T-helper 2 cell treated with Interferon-gamma antibody and Interleukin-4, amounts not matched to agents 5 μg/mL and 100 μg/mL, for 36 hours (primary cell): ENCODE measurements around the gene FAM222B.
"Not testable (repeated sequence)": the region's sequence is repeated elsewhere in the genome, so short reads cannot be mapped to it uniquely, and the experiment has no call there.

Experiments used
- DNase-seq: peaks from one replicate; pipeline ENCODE4 v3.0.0; 2021; ENCODE audit warnings: low spot score
- H3K27ac Mint-ChIP-seq: one replicate; pipeline ENCODE4 v1.8.0; 2021; ENCODE audit warnings: mild to moderate bottlenecking, mixed read lengths
- H3K27me3 Mint-ChIP-seq: one replicate; pipeline ENCODE4 v1.8.0; 2021; ENCODE audit warnings: low read depth, mixed read lengths
- H3K36me3 Mint-ChIP-seq: one replicate; pipeline ENCODE4 v1.8.0; 2021; ENCODE audit warnings: low read depth, mixed read lengths
- H3K4me1 Mint-ChIP-seq: one replicate; pipeline ENCODE4 v1.8.0; 2021; ENCODE audit warnings: low read depth, mixed read lengths
- H3K4me3 Mint-ChIP-seq: one replicate; pipeline ENCODE4 v1.8.0; 2022; ENCODE audit warnings: mild to moderate bottlenecking, moderate library complexity, mixed read lengths
- H3K9me3 Mint-ChIP-seq: one replicate; pipeline ENCODE4 v1.8.0; 2021; ENCODE audit warnings: mixed read lengths

FAM222B gene

DNA sequence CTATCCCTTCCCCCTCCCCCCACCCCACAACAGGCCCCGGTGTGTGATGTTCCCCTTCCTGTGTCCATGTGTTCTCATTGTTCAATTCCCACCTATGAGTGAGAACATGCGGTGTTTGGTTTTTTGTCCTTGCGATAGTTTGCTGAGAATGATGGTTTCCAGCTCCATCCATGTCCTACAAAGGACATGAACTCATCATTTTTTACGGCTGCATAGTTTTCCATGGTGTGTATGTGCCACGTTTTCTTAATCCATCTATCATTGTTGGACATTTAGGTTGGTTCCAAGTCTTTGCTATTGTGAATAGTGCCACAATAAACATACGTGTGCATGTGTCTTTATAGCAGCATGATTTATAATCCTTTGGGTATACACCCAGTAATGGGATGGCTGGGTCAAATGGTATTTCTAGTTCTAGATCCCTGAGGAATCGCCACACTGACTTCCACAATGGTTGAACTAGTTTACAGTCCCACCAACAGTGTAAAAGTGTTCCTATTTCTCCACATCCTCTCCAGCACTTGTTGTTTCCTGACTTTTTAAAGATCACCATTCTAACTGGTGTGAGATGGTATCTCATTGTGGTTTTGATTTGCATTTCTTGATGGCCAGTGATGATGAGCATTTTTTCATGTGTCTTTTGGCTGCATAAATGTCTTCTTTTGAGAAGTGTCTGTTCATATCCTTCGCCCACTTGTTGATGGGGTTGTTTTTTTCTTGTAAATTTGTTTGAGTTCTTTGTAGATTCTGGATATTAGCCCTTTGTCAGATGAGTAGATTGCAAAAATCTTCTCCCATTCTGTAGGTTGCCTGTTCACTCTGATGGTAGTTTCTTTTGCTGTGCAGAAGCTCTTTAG, 106.4 kb downstream of the FAM222B start:
- H3K9me3 Mint-ChIP-seq, H3K4me3 Mint-ChIP-seq: not testable (repeated sequence)

DNA sequence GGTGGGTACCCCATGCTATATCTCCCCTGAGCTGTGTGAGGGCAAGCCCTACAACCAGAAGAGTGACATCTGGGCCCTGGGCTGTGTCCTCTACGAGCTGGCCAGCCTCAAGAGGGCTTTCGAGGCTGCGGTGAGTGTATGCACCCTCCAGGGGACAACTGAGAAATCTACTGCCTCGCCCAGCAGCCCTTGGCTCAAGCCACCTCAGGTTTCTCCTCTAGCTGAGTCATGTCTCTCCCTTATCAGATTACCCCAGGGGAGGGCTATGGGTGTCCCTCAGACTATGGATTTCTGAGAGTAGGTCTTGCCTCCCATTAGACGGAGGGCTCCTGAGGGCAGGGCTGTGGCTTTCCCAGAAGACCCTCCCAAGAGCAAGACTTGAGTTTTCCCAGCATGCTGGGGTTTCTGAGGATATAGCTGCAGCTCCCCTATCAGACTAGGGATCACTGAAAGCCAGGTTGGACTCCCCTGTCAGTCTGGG, 107.3 kb downstream of the FAM222B start:
- Mint-ChIP-seq H3K36me3 (peaks cover 15% of the 10 kb centered on the region), H3K27ac (no peak overlapping the region), H3K27me3 (no peaks in the 10 kb centered on the region), H3K4me3 (no peak overlapping the region), H3K4me1 (peaks cover 14% of the 10 kb centered on the region), H3K9me3 (peaks cover 3% of the 10 kb centered on the region)
- no peak for DNase-seq

More for the DNA sequence above, 106.4 kb downstream of the FAM222B start:
- Mint-ChIP-seq H3K36me3 (peaks cover 15% of the 10 kb centered on the region), H3K4me1 (peaks cover 14% of the 10 kb centered on the region)
- DNase-seq, H3K27me3 Mint-ChIP-seq, H3K27ac Mint-ChIP-seq: not testable (repeated sequence)

DNA sequence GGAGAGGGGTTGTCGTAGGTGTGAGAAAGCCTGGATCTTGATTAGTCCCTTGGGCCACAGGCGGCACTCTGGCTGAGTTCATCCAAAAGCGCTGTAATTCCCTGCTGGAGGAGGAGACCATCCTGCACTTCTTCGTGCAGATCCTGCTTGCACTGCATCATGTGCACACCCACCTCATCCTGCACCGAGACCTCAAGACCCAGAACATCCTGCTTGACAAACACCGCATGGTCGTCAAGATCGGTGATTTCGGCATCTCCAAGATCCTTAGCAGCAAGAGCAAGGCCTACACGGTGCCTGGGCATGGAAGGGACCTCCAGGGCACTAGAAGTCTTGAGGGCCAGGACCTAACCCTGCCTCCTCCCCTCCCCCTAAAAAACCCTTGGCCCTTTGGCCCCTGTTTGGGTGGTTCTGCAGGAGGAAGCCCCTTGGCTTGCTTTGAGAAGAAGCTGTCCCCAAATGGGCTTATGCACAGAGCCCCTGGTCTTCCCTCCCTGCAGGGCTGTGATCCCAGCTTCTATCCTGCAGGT, 107.8 kb downstream of the FAM222B start:
- DNase-seq, result no peak
- H3K9me3 Mint-ChIP-seq, result peaks cover 3% of the 10 kb centered on the region
- H3K36me3 Mint-ChIP-seq, result peaks cover 14% of the 10 kb centered on the region

DNA sequence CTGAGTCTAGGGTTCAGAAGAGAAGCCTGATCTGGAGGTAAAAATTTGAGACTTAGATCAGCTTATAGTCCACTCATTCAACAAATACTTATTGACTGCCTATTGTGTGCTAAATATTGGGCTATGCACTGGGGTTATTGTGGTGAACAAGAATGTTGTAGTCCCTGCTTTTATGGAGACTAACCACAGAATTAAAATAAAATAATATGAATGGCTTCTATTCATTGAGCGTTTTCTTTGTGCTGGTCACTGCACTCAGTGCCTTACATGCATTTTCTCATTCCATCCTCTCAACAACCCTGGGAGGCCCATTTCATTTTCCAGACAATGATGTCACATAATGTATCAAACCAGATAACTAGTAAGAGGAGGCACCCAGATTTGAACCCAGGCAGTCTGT, 109.2 kb downstream of the FAM222B start:
- no peak for DNase-seq
- H3K4me1 Mint-ChIP-seq, result peaks cover 14% of the 10 kb centered on the region

More for the DNA sequence above, 107.8 kb downstream of the FAM222B start:
- Mint-ChIP-seq H3K27ac (no peak overlapping the region), H3K4me1 (peaks cover 16% of the 10 kb centered on the region), H3K27me3 (no peaks in the 10 kb centered on the region), H3K4me3 (no peak overlapping the region)

DNA sequence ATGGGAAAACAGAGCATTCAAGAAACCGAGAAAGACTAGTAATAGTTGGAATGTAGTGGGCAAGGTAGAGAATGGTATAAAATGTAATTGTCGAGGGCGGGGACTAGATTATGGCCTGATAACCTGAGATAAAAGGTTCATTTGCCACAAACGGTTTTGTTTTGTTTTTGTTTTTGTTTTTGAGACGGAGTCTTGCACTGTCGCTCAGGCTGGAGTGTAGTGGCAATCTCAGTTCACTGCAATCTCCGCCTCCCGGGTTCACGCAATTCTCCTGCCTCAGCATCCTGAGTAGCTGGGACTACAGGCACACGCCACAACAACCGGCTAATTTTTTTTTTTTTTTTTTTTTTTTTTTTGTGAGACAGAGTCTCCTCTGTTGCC, 112.7 kb downstream of the FAM222B start:
- Mint-ChIP-seq H3K4me3 (no peak overlapping the region), H3K27ac (peak overlapping the region; percentile 47), H3K9me3 (no peaks in the 10 kb centered on the region), H3K36me3 (peaks cover 5% of the 10 kb centered on the region), H3K4me1 (peaks cover 26% of the 10 kb centered on the region), H3K27me3 (no peaks in the 10 kb centered on the region)
- no peak for DNase-seq

More for the DNA sequence above, 109.2 kb downstream of the FAM222B start:
- Mint-ChIP-seq H3K27me3 (no peaks in the 10 kb centered on the region), H3K9me3 (peaks cover 3% of the 10 kb centered on the region), H3K27ac (no peak overlapping the region), H3K36me3 (peaks cover 6% of the 10 kb centered on the region), H3K4me3 (no peak overlapping the region)

DNA sequence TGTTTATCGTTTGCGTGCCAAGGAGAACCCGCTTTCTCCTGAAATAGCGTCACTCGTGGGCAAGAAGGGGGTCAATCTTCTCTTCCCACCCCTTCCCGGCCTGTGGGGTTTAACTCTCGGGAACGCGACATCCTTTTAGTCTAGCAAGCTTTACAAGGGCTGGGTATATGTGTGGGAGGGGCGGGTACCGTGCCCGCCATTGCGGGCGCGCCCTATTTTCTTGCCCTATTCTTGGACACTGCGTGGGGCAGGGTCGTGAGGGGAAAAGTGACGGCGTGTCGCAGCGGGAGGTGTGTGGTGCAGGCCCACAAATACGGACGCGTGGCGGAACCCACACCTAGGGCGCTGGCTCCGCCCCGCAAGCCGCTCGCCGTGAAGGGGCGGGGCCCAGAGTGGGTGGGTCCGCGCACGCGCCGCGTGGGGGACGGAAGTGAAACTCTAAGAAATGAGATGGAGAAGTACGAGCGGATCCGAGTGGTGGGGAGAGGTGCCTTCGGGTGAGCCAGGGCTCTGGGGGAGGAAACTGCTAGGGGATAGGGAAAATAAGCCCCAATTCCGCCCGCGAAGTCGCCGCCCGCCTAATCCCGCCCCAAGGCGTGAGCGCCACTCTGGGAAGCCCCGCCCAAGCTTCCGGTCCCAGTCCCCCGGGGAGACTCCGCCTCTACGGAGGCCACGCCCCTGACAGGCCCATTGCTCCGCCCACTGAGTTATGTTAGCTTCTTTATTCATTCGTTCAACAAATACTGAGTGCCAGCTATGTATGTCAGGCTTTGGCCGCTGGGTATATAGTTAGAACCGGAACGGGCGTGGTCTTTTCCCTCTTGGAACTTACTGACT, 114.0 kb downstream of the FAM222B start, which contains the start of gene NEK8:
TSS of gene NEK8 (plus strand) at position 425 of the 837 bp plus-strand sequence. CDS start at position 451, 26 bp downstream.
- H3K27ac Mint-ChIP-seq, result peak within 1 kb of the TSS; percentile 98
- DNase-seq, result peak; percentile 95
- peaks cover 15% of the 10 kb centered on the region for H3K36me3 Mint-ChIP-seq
- peak within 1 kb of the TSS; percentile 98 for H3K4me3 Mint-ChIP-seq
- H3K4me1 Mint-ChIP-seq, result peaks cover 35% of the 10 kb centered on the region
- H3K9me3 Mint-ChIP-seq, result no peaks in the 10 kb centered on the region
- no peaks in the 10 kb centered on the region for H3K27me3 Mint-ChIP-seq

DNA sequence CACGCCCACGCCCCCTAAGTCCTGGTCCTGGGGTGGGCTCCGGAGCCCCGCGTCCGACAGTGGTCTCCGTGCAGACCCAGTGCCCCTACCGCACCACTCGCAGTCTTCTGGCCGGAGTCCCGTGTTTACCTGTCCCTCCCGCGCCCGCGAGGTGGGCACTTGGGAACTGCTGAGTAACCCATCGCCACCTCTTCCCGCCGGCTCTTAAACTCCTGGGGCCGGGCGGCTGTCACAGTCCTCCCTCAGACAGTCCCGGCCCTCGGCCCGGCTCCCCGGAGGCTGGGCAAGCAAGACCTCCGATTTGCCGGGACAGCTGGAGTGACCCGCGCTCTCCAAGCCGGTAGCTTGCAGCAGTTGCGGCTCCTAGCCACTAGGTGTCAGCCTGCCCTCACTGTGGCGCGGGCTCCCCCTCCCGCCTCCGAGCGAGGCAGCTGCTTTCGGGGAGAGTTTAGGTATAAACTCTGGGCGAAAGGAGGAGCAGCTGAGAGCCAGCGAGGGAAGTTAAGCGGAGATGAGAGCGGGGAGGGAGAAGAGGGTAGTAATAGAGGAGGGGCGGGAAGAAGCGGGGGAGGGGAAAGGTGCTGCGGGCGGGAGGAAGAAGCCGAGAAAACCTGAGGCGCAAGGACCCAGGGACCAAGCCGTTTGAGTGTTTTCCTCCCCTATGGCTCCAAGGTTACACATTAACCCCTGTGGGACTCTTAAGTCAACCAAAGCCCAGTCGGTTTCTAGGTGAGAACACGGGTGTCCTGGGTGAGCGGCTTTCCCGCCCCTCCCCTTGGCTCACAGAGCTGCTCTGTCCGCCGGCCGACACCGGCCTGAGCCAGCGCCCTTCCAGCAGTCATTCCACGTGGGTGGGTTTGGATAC, 115.7 kb downstream of the FAM222B start:
- Mint-ChIP-seq H3K4me1 (peaks cover 42% of the 10 kb centered on the region), H3K36me3 (peaks cover 30% of the 10 kb centered on the region), H3K4me3 (peak overlapping the region; percentile 98), H3K9me3 (no peaks in the 10 kb centered on the region), H3K27me3 (no peaks in the 10 kb centered on the region), H3K27ac (peak overlapping the region; percentile 98)
- peak; percentile 93 for DNase-seq

DNA sequence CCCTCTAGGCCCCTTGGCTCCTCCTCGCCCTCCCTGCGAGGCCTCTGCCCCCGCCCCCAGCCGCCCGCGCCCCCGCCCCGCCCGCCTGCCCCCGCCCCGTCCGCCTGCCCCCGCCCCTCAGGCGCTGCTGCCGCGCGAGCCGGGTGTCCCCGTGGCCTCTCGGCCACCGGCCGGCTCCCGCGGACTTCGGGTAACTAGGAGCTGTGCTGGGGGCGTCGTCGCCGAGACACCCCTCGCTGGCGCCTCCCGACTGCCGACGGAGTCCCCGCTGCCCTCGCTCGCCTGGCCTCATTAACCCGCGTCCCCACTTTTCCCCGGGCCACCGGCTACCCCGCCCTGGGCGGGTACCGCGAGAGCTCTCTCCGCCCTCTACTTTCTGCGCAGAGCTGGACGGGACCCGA, 116.4 kb downstream of the FAM222B start, which contains the start of gene TLCD1:
TSS of gene TLCD1 (minus strand) at position 8 of the 401 bp plus-strand sequence. CDS start 136 bp downstream, outside the sequence.
- no peaks in the 10 kb centered on the region for H3K9me3 Mint-ChIP-seq
- H3K4me3 Mint-ChIP-seq, result peak within 1 kb of the TSS; percentile 98
- no peaks in the 10 kb centered on the region for H3K27me3 Mint-ChIP-seq
- peaks cover 34% of the 10 kb centered on the region for H3K36me3 Mint-ChIP-seq
- DNase-seq, result peak; percentile 82
- H3K27ac Mint-ChIP-seq, result peak within 1 kb of the TSS; percentile 98
- H3K4me1 Mint-ChIP-seq, result peaks cover 45% of the 10 kb centered on the region

DNA sequence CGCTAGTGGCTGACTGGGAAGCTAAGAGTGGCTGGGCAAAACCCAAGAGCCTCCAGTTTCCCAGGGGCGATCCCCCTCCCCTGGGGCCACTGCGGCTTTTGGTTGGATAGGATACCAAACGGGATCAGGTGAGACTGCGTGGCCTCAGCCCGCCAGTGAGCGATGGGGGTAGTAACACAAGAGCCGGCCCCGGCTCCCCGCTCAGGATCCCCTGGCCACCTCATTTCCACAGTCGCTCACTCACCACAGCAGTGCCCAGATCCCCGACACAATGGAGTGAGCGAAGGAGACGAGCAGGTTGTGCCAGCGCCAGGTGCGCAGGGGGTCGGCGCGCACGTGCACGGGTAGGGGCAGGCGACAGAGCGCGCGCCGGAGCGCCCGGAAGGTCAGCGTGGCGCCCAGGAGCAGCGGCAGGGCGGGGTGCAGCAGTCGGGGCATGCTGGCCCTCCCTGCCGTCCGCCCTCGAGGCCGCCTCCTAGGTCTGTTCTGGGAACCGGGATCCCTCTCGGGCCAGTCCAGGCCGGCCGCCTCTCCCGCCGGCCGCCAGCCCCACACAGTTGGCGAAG, 116.8 kb downstream of the FAM222B start:
- Mint-ChIP-seq H3K27me3 (no peaks in the 10 kb centered on the region), H3K9me3 (no peaks in the 10 kb centered on the region), H3K4me3 (peak overlapping the region; percentile 88), H3K27ac (peak overlapping the region; percentile 85), H3K36me3 (peaks cover 39% of the 10 kb centered on the region), H3K4me1 (peaks cover 47% of the 10 kb centered on the region)
- DNase-seq, result no peak

DNA sequence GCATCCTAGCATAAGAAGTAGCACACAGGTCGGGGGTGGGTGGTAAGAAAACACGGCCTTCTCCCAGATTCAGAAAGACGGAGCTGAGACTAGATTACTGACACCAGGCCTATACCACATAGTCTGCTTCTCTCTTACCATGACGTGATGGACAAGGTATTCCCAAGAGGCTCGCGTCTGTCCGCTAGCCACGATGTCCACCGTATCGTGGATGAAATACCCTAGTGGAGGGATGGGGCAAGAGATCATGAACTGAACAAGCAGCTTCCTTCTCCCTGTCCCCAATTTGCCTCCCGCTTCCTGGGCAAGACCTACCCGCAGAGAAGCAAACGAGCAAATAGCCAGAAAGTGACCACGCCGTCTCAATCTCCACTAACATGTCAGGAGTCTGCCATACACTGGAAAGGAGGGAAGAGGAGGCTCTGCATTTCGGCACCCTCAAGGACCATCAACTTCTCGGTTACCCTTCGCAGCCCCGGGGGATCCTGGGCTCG, 117.4 kb downstream of the FAM222B start:
- peaks cover 44% of the 10 kb centered on the region for H3K36me3 Mint-ChIP-seq
- no peaks in the 10 kb centered on the region for H3K27me3 Mint-ChIP-seq
- H3K4me1 Mint-ChIP-seq, result peaks cover 50% of the 10 kb centered on the region
- H3K4me3 Mint-ChIP-seq, result peak overlapping the region; percentile 88
- H3K9me3 Mint-ChIP-seq, result no peaks in the 10 kb centered on the region
- peak overlapping the region; percentile 85 for H3K27ac Mint-ChIP-seq
- no peak for DNase-seq

DNA sequence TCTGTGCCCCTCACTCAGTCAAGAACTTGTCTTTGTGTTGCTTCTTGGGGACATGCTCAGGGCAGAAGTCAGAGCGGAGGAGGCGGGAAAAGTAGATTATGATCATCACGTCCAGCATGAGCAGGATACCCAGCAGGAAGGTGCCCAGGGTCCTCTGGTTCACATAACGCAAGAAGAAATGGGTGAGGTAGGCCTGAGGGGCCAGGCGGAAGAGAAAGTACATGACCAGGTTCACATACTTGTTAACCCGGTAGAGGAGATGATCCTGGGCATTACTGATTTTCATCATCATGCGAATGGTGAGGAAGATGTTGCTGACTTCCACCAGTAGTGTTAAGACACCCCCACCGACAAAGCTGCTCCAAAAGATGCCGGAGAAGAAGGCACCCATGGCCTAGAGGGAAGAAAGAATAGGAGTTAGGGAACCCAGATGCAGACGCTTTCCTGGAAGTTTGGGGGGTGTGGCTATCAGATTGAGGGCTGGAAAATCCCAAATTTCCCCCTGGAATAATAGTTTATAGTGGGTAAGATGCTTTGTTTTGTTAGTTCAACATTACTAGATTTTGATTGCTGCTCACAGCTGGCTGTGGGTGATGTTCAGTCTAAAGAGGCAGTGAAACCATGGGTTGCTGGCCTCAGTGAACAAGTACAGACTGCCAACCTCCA, 118.0 kb downstream of the FAM222B start:
- Mint-ChIP-seq H3K27me3 (no peaks in the 10 kb centered on the region), H3K9me3 (no peaks in the 10 kb centered on the region), H3K4me3 (peak overlapping the region; percentile 88), H3K36me3 (peaks cover 49% of the 10 kb centered on the region), H3K4me1 (peaks cover 47% of the 10 kb centered on the region), H3K27ac (peak overlapping the region; percentile 85)
- no peak for DNase-seq

DNA sequence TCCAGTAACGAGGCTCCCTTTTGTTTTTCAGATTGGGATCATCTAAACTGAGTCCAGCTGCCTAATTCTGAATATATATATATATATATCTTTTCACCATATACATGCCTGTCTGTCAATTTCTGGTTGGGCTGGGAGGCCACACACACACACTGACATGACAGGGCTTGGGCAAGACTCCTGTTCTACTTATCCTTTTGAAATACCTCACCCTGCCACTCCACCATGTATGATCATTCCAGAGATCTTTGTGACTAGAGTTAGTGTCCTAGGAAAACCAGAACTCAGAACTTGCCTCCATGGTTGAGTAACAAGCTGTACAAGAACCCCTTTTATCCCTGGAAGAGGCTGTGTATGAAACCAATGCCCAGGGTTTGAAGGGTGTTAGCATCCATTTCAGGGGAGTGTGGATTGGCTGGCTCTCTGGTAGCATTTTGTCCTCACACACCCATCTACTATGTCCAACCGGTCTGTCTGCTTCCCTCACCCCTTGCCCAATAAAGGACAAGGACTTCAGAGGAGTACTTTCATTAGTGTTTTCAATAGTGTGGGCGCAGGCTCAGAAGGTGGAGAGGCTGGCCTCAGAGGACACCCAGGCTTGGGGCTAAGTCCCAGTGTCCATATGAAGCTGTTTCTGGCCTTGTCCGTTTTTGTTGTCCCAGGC, 118.6 kb downstream of the FAM222B start:
- peaks cover 48% of the 10 kb centered on the region for H3K4me1 Mint-ChIP-seq
- peak overlapping the region; percentile 88 for H3K4me3 Mint-ChIP-seq
- not testable (repeated sequence) for H3K9me3 Mint-ChIP-seq, DNase-seq, H3K27me3 Mint-ChIP-seq
- peaks cover 51% of the 10 kb centered on the region for H3K36me3 Mint-ChIP-seq
- H3K27ac Mint-ChIP-seq, result peak overlapping the region; percentile 85
